ENCODE measurements around the gene ERH. TPM values are rescaled to one million over a fixed set of nuclear protein-coding genes. Genes with fewer than 3 reads are reported as not detected.
A peak's percentile ranks its signal among the peaks of the same experiment; 100 is the strongest.

ERH gene
- total RNA-seq, 5 donors from 2014 or later (not counting 1 experiment from before 2014, with no cell fraction given): 108 to 119 (median 115) TPM

DNA sequence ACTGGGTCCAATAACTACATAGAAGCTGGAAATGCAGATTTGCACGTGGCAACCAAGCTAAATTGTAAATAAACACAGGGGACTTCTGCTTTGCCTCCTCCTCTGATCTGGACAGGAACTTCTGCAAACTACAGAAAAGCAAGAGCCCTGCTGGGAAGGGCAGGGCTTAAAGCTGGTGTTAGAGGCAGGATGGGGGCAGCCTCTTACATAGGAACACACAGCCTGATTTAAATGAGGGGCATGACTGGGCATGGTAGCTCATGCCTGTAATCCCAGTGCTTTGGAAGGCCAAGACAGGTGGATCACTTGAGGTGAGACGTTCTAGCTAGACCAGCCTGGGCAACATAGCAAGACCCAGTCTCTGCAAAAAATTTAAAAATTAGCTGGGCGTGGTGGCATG lies 46.7 kb downstream of the ERH start:
- ChIA-PET CTCF (no interaction called here), POLR2A (no interaction called here)
- DNase-seq (no peak), ATAC-seq (replicated peaks in 1 of 4) (no peak)
- no peak overlapping the region for H3K4me3 ChIP-seq (ENCODE audit: control insufficient read depth in 1 of 2, extremely low read depth in 1 of 2, low read length in 1 of 2)
- no peak overlapping the region for H3K4me3 Mint-ChIP-seq
- peaks cover 14 to 22% (median 14%) of the 10 kb centered on the region in 3 donors for H3K4me1 Mint-ChIP-seq
- H3K27ac ChIP-seq (ENCODE audit: low read length): no peak overlapping the region
- WGBS (ENCODE audit: insufficient coverage): 67% methylated on average over 3 of the region's 3 CpGs
- H3K36me3 ChIP-seq (ENCODE audit: control insufficient read depth in 2 of 2, extremely low read depth in 1 of 2, insufficient read depth in 1 of 2, low read length in 1 of 2): no peaks in the 10 kb centered on the region
- peak overlapping the region in 1 of 2 donors; percentile 22 for H3K27ac Mint-ChIP-seq
- no peaks in the 10 kb centered on the region for H3K36me3 Mint-ChIP-seq
- peaks cover 0 to 17% of the 10 kb centered on the region in 2 experiments for H3K4me1 ChIP-seq (ENCODE audit: control insufficient read depth in 1 of 2, extremely low read depth in 1 of 2, insufficient read depth in 2 of 2, low read length in 2 of 2)
- no peaks in the 10 kb centered on the region for H3K9me3 ChIP-seq
- peaks cover 0 to 6% of the 10 kb centered on the region in 2 donors for H3K27me3 Mint-ChIP-seq
- peaks cover 0 to 21% of the 10 kb centered on the region in 2 experiments for H3K27me3 ChIP-seq (replicated peaks in 1 of 2; ENCODE audit: control insufficient read depth in 2 of 2, extremely low read depth in 1 of 2, insufficient read depth in 2 of 2, low read length in 1 of 2)
- no peaks in the 10 kb centered on the region for H3K9me3 Mint-ChIP-seq

DNA sequence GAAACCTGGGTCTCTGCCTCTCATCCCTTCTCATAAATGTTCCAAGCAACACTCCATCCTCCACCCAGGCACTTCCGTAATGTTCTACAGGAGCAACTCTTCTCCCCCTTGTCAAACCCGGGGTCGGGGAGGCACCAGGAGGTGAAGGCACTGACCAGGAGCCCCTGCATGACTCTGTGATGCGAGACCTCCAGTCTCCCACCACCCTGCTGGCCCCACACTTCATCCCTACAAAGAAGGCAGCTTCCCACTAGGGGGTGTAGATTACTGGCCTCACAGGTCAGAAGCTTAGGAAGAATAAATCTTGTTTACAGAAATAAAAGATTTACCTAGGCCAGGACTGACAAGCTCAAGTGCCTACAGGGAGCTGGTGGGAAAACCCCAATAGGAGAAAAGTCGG lies 47.2 kb downstream of the ERH start:
- ATAC-seq (replicated peaks in 1 of 4) (no peak), DNase-seq (no peak)
- Mint-ChIP-seq H3K36me3 (no peaks in the 10 kb centered on the region), H3K27me3 (peaks cover 0 to 6% of the 10 kb centered on the region in 2 donors), H3K9me3 (no peaks in the 10 kb centered on the region), H3K4me3 (no peak overlapping the region), H3K27ac (no peak overlapping the region), H3K4me1 (peaks cover 14 to 21% (median 14%) of the 10 kb centered on the region in 3 donors)
- no peaks in the 10 kb centered on the region for H3K9me3 ChIP-seq
- ChIA-PET POLR2A (no interaction called here), CTCF (no interaction called here)
- no peak overlapping the region for H3K27ac ChIP-seq (ENCODE audit: low read length)
- H3K27me3 ChIP-seq (replicated peaks in 1 of 2; ENCODE audit: control insufficient read depth in 2 of 2, extremely low read depth in 1 of 2, insufficient read depth in 2 of 2, low read length in 1 of 2): peaks cover 0 to 19% of the 10 kb centered on the region in 2 experiments
- no peaks in the 10 kb centered on the region for H3K36me3 ChIP-seq (ENCODE audit: control insufficient read depth in 2 of 2, extremely low read depth in 1 of 2, insufficient read depth in 1 of 2, low read length in 1 of 2)
- no peak overlapping the region for H3K4me3 ChIP-seq (ENCODE audit: control insufficient read depth in 1 of 2, extremely low read depth in 1 of 2, low read length in 1 of 2)
- peaks cover 0 to 17% of the 10 kb centered on the region in 2 experiments for H3K4me1 ChIP-seq (ENCODE audit: control insufficient read depth in 1 of 2, extremely low read depth in 1 of 2, insufficient read depth in 2 of 2, low read length in 2 of 2)
- WGBS (ENCODE audit: insufficient coverage): 60% methylated on average over 4 of the region's 5 CpGs

DNA sequence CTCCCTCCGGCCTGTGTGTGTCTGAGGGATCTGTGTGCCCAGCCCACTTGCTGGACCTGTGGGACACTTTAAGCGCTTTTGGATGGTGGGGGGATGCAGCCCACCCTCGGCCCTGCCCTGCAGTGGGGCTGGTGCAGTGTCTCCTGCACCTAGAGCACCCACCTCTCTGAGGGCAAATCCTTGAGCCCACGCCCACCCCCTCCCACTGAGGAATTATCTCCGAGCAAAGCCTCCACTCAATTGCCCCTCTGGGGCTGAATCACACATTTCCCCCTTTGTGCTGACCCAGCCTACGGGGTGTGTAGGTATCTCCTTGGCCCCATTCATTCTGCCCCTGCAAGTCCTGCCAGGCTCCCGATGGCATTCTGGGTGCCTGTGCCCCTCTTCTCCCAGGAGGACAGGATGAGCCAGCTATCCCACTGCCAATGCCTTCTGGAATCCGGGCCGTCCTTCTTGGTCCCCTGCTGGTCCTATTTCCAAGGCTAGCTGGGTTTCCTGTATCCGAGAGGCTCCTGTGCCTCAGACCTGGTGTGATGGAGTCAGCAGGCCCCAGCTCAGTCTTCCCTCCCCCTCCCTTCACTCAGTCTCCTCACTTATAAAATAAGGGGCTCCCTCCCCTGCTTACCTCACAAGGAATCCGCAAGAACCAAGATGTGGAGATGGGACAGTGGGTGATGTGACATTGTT lies 48.9 kb downstream of the ERH start:
- CTCF ChIA-PET: no interaction called here
- H3K9me3 ChIP-seq: no peaks in the 10 kb centered on the region

DNA sequence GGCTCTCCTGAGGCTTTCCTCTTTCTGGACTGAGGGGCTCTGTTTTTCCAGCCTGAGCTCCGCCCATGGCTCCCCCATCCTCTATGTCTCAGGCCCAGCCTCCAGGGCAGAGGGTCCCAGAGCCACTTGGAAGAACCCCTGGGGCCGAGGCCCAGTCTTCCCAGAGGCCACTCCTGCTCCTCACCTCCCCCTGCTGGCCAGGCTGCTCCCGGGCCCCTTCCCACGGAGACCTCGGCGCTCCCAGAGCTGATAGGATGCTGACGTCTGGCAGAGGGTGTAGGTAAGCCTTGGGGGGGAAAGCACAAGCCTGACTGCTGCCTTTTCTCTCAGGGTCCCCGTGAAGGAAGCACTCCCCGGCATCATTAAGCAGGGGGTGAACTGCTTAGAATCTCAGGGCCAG lies 51.4 kb downstream of the ERH start:
- Mint-ChIP-seq H3K27ac (no peak overlapping the region), H3K4me1 (no peaks in the 10 kb centered on the region), H3K27me3 (peaks cover 2 to 11% of the 10 kb centered on the region in 2 donors), H3K9me3 (no peaks in the 10 kb centered on the region), H3K36me3 (no peaks in the 10 kb centered on the region), H3K4me3 (no peak overlapping the region)
- ATAC-seq (replicated peaks in 1 of 4) (no peak), DNase-seq (peak in 2 of 35 experiments; percentile 8 to 14)
- no peak overlapping the region for H3K27ac ChIP-seq (ENCODE audit: low read length)
- no peaks in the 10 kb centered on the region for H3K9me3 ChIP-seq
- WGBS (ENCODE audit: insufficient coverage): 53% methylated on average over 8 of the region's 9 CpGs
- ChIA-PET CTCF (no interaction called here), POLR2A (no interaction called here)
- H3K4me3 ChIP-seq (ENCODE audit: control insufficient read depth in 1 of 2, extremely low read depth in 1 of 2, low read length in 1 of 2): no peak overlapping the region
- H3K36me3 ChIP-seq (ENCODE audit: control insufficient read depth in 2 of 2, extremely low read depth in 1 of 2, insufficient read depth in 1 of 2, low read length in 1 of 2): no peaks in the 10 kb centered on the region
- peaks cover 0 to 19% of the 10 kb centered on the region in 2 experiments for H3K27me3 ChIP-seq (replicated peaks in 1 of 2; ENCODE audit: control insufficient read depth in 2 of 2, extremely low read depth in 1 of 2, insufficient read depth in 2 of 2, low read length in 1 of 2)
- no peaks in the 10 kb centered on the region for H3K4me1 ChIP-seq (ENCODE audit: control insufficient read depth in 1 of 2, extremely low read depth in 1 of 2, insufficient read depth in 2 of 2, low read length in 2 of 2)

More for the DNA sequence above, 48.9 kb downstream of the ERH start:
- Mint-ChIP-seq H3K9me3 (no peaks in the 10 kb centered on the region), H3K4me1 (peaks cover 3 to 7% (median 7%) of the 10 kb centered on the region in 3 donors), H3K4me3 (no peak overlapping the region), H3K27me3 (peaks cover 2 to 6% of the 10 kb centered on the region in 2 donors), H3K36me3 (no peaks in the 10 kb centered on the region), H3K27ac (no peak overlapping the region)
- Histone ChIP-seq H3K4me1 (ENCODE audit: control insufficient read depth in 1 of 2, extremely low read depth in 1 of 2, insufficient read depth in 2 of 2, low read length in 2 of 2) (peaks cover 0 to 6% of the 10 kb centered on the region in 2 experiments), H3K27ac (ENCODE audit: low read length) (no peak overlapping the region), H3K36me3 (ENCODE audit: control insufficient read depth in 2 of 2, extremely low read depth in 1 of 2, insufficient read depth in 1 of 2, low read length in 1 of 2) (no peaks in the 10 kb centered on the region), H3K4me3 (ENCODE audit: control insufficient read depth in 1 of 2, extremely low read depth in 1 of 2, low read length in 1 of 2) (no peak overlapping the region), H3K27me3 (replicated peaks in 1 of 2; ENCODE audit: control insufficient read depth in 2 of 2, extremely low read depth in 1 of 2, insufficient read depth in 2 of 2, low read length in 1 of 2) (peaks cover 0 to 19% of the 10 kb centered on the region in 2 experiments)
- POLR2A ChIA-PET: no interaction called here
- WGBS (ENCODE audit: insufficient coverage): 93% methylated on average over 7 of the region's 11 CpGs
- DNase-seq (no peak), ATAC-seq (replicated peaks in 1 of 4) (no peak)

DNA sequence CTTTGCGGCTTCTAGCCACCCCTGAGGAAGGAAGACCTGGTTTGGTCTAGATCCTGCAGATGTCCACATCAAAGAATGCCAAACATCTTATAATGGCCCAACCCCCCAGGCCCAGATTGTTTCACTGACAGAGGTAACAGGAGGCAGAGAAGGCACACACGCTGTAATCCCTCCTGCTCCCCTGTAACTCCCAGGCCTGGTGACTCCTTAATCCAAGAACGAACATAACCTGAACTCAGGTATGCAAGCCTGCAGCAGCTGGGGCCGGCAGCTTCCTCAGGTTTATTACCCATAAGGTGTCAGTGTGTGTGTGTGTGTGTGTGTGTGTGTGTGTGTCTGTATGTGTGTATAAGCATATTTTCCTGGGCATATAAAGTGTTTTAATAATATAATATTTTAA lies 52.7 kb downstream of the ERH start:
- peaks cover 0 to 21% of the 10 kb centered on the region in 2 experiments for H3K27me3 ChIP-seq (replicated peaks in 1 of 2; ENCODE audit: control insufficient read depth in 2 of 2, extremely low read depth in 1 of 2, insufficient read depth in 2 of 2, low read length in 1 of 2)
- DNase-seq (no peak), ATAC-seq (replicated peaks in 1 of 4) (no peak)
- WGBS (ENCODE audit: insufficient coverage): no CpG with 5 or more reads among the region's 4 CpGs
- no peaks in the 10 kb centered on the region for H3K36me3 ChIP-seq (ENCODE audit: control insufficient read depth in 2 of 2, extremely low read depth in 1 of 2, insufficient read depth in 1 of 2, low read length in 1 of 2)
- no peaks in the 10 kb centered on the region for H3K4me1 ChIP-seq (ENCODE audit: control insufficient read depth in 1 of 2, extremely low read depth in 1 of 2, insufficient read depth in 2 of 2, low read length in 2 of 2)
- no peak overlapping the region for H3K4me3 ChIP-seq (ENCODE audit: control insufficient read depth in 1 of 2, extremely low read depth in 1 of 2, low read length in 1 of 2)
- ChIA-PET CTCF (no interaction called here), POLR2A (no interaction called here)
- H3K27me3 Mint-ChIP-seq: peaks cover 8 to 17% of the 10 kb centered on the region in 2 donors
- H3K36me3 Mint-ChIP-seq: no peaks in the 10 kb centered on the region
- H3K27ac Mint-ChIP-seq: no peak overlapping the region
- H3K9me3 ChIP-seq: no peaks in the 10 kb centered on the region
- H3K9me3 Mint-ChIP-seq: no peaks in the 10 kb centered on the region
- H3K4me3 Mint-ChIP-seq: no peak overlapping the region
- no peak overlapping the region for H3K27ac ChIP-seq (ENCODE audit: low read length)
- no peaks in the 10 kb centered on the region for H3K4me1 Mint-ChIP-seq

DNA sequence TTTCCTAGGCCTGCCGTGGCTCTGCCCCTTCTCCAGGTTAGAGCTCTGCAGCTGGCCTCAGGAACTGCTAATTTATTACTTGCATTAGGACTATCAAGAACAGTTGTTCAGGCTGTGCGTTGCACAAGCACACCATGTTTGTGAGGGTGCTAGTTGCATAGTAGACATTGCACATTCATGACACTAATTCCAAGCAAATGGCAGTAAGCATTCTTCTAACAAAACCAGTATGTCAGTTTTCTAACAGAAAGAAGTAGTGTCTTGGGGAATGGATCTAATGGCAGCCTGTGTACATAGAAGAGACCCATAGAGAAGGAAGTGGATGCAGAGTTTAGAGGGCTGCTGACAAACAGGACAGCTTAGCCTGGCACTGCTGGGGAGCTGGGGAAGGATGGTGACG lies 53.9 kb downstream of the ERH start:
- Histone ChIP-seq H3K9me3 (no peaks in the 10 kb centered on the region), H3K27me3 (replicated peaks in 1 of 2; ENCODE audit: control insufficient read depth in 2 of 2, extremely low read depth in 1 of 2, insufficient read depth in 2 of 2, low read length in 1 of 2) (peaks cover 0 to 22% of the 10 kb centered on the region in 2 experiments), H3K4me1 (ENCODE audit: control insufficient read depth in 1 of 2, extremely low read depth in 1 of 2, insufficient read depth in 2 of 2, low read length in 2 of 2) (no peaks in the 10 kb centered on the region), H3K36me3 (ENCODE audit: control insufficient read depth in 2 of 2, extremely low read depth in 1 of 2, insufficient read depth in 1 of 2, low read length in 1 of 2) (no peaks in the 10 kb centered on the region), H3K27ac (ENCODE audit: low read length) (no peak overlapping the region), H3K4me3 (ENCODE audit: control insufficient read depth in 1 of 2, extremely low read depth in 1 of 2, low read length in 1 of 2) (no peak overlapping the region)
- WGBS (ENCODE audit: insufficient coverage): 85% methylated on average over 2 of the region's 3 CpGs
- Mint-ChIP-seq H3K4me3 (no peak overlapping the region), H3K36me3 (no peaks in the 10 kb centered on the region), H3K27ac (no peak overlapping the region), H3K9me3 (no peaks in the 10 kb centered on the region), H3K4me1 (no peaks in the 10 kb centered on the region), H3K27me3 (peaks cover 14 to 16% of the 10 kb centered on the region in 2 donors)
- POLR2A ChIA-PET: no interaction called here
- CTCF ChIA-PET: no interaction called here
- no peak for ATAC-seq (replicated peaks in 1 of 4)
- no peak for DNase-seq
